Neural cell (in vitro differentiated cells): ENCODE data around the gene CRIP1. TPM values are rescaled to one million over a fixed set of nuclear protein-coding genes. Genes with fewer than 3 reads are reported as not detected.

ENCODE experiments used
- H2AFZ ChIP-seq: fragments of 200-600, 300-800 bp; sonication (generic), shearing (Covaris generic); 2 replicates; pipeline ENCODE4 v1.6.0; 2014; ENCODE audit warnings: low read depth, mild to moderate bottlenecking, antibody characterized with exemption, low read length, moderate library complexity
- H3F3A ChIP-seq: fragments of 200-600 bp; shearing (Covaris generic); 2 replicates; pipeline ENCODE4 v1.6.1; 2016; ENCODE audit warnings: mild to moderate bottlenecking, moderate library complexity, mixed read lengths, antibody characterized with exemption, low read length; ENCODE audit not compliant: insufficient read depth, poor library complexity, severe bottlenecking
- H3K27ac ChIP-seq: fragments of 200-600, 300-800 bp; sonication (generic), shearing (Covaris generic); 2 replicates; pipeline ENCODE4 v1.5.1; 2014; ENCODE audit warnings: mild to moderate bottlenecking, low read length, moderate library complexity
- H3K27me3 ChIP-seq: fragments of 300-800, 200-600 bp; sonication (generic), shearing (Covaris generic); 2 replicates; pipeline ENCODE4 v1.6.0; 2014; ENCODE audit warnings: mild to moderate bottlenecking, low read depth, low read length, moderate library complexity; ENCODE audit not compliant: insufficient read depth
- H3K36me3 ChIP-seq: fragments of 300-800, 200-600 bp; sonication (generic), shearing (Covaris generic); 2 replicates; pipeline ENCODE4 v1.5.1; 2014; ENCODE audit warnings: mild to moderate bottlenecking, antibody characterized with exemption, low read length, moderate library complexity; ENCODE audit not compliant: insufficient read depth
- H3K4me2 ChIP-seq: fragments of 300-800, 200-600 bp; sonication (generic), shearing (Covaris generic); 2 replicates; pipeline ENCODE4 v1.6.0; 2014; ENCODE audit warnings: mild to moderate bottlenecking, low read length
- H3K4me3 ChIP-seq: fragments of 300-800, 200-600 bp; sonication (generic), shearing (Covaris generic); 2 replicates; pipeline ENCODE4 v1.5.1; 2014; ENCODE audit warnings: mild to moderate bottlenecking, low read length, moderate library complexity
- H3K79me2 ChIP-seq: fragments of 200-600 bp; shearing (Covaris generic); replicated peaks from 2 replicates; pipeline ENCODE4 v1.6.0; 2014; ENCODE audit warnings: mild to moderate bottlenecking, low read length, moderate library complexity; ENCODE audit not compliant: insufficient read depth
- H3K9ac ChIP-seq: fragments of 300-800, 200-600 bp; sonication (generic), shearing (Covaris generic); 2 replicates; pipeline ENCODE4 v1.6.1; 2016; ENCODE audit warnings: mild to moderate bottlenecking, low read length, mixed read lengths
- H3K9me2 ChIP-seq: fragments of 200-600 bp; shearing (Covaris generic); 2 replicates; pipeline ENCODE4 v1.6.1; 2016; ENCODE audit warnings: mild to moderate bottlenecking, low read length, mixed read lengths; ENCODE audit not compliant: insufficient read depth
- H3K9me3 ChIP-seq: fragments of 200-600, 300-800 bp; sonication (generic), shearing (Covaris generic); 2 replicates; pipeline ENCODE4 v1.6.1; 2016; ENCODE audit warnings: mild to moderate bottlenecking, mixed run types, low read length, moderate library complexity, mixed read lengths
- H4K20me1 ChIP-seq: fragments of 200-600 bp; shearing (Covaris generic); 2 replicates; pipeline ENCODE4 v1.6.1; 2016; ENCODE audit warnings: mild to moderate bottlenecking, mixed run types; ENCODE audit not compliant: insufficient read depth
- EP300 ChIP-seq: fragments of 450-650 bp; conservative IDR thresholded peaks from 2 replicates; pipeline ENCODE4 v1.6.1; 2014; ENCODE audit warnings: antibody characterized with exemption, mild to moderate bottlenecking, moderate library complexity; ENCODE audit not compliant: poor library complexity, severe bottlenecking
- EZH2 ChIP-seq: fragments of 200-600, 300-800 bp; shearing (Covaris generic), sonication (generic); IDR thresholded peaks from 2 replicates; pipeline ENCODE4 v1.6.1; 2014; ENCODE audit warnings: antibody characterized with exemption, low read length, borderline replicate concordance, mild to moderate bottlenecking; ENCODE audit not compliant: insufficient read depth, poor library complexity, severe bottlenecking
- MXI1 ChIP-seq: fragments of 450-650 bp; conservative IDR thresholded peaks from 2 replicates; pipeline ENCODE4 v1.6.1; 2014; ENCODE audit warnings: antibody characterized with exemption, mild to moderate bottlenecking; ENCODE audit not compliant: poor library complexity, severe bottlenecking
- POLR2AphosphoS5 ChIP-seq: IDR thresholded peaks from 2 replicates; pipeline ENCODE4 v1.6.1; 2012
- RAD21 ChIP-seq: fragments of 450-650 bp; conservative IDR thresholded peaks from 2 replicates; pipeline ENCODE4 v1.6.1; 2014; ENCODE audit warnings: antibody characterized with exemption, mild to moderate bottlenecking, moderate library complexity
- SMC3 ChIP-seq: fragments of 450-650 bp; conservative IDR thresholded peaks from 2 replicates; pipeline ENCODE4 v1.6.1; 2014; ENCODE audit warnings: antibody characterized with exemption, mild to moderate bottlenecking, moderate library complexity; ENCODE audit not compliant: poor library complexity
- TAF1 ChIP-seq: IDR thresholded peaks from 2 replicates; pipeline ENCODE4 v1.6.1; 2012; ENCODE audit warnings: low read depth
- polyA plus RNA-seq: library from polyadenylated mRNA; depleted of rRNA; stranded (reverse); fragments of >200 nt; gene quantifications from 2 replicates; pipeline ENCODE4 v1.2.3, GENCODE V29; 2014
- TF ChIP-seq, protein P1 (sequence below): fragments of 450-650 bp; IDR thresholded peaks from 2 replicates; pipeline ENCODE4 v1.5.1; 2014; ENCODE audit warnings: antibody characterized with exemption, mild to moderate bottlenecking, moderate library complexity; ENCODE audit not compliant: poor library complexity, severe bottlenecking
- TF ChIP-seq, protein P2 (sequence below): IDR thresholded peaks from 2 replicates; pipeline ENCODE4 v1.6.1; 2012; ENCODE audit warnings: borderline replicate concordance

Gene CRIP1
- polyA plus RNA-seq, 1 donor from 2014 or later: 0.58 TPM

DNA sequence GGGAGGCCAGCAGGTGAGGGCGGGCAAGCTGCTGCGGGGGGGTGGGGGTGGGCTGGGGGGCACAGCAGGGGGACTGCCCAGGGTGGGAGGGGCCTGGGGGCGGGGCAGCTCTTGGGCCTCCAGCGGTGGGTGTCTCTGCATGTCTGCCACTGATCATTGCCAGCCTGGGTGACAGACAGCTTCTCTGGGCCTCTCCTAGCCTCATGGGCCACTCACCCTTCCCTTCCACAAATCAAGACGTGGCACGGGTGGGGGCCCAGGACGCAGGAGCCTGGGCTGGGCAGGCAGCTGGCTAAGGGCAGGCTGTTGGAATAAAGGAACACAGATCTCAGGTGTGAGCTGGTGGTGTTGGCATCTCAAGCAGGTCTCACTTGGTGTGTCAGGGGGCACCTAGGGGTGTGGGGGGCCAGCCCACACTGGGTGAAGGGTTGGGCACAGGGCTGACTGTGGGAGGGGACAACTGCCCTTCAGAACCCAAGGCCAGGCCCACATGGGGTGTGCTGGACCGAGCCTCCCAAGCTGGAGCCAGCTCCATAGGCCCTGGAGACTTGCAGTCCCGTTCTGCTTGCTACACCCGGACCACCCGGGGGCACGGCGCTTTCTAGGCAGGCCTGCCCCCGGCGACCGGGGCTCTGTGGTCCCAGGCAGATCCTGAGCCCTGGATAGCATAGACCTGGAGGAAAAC lies 7.4 kb downstream of the CRIP1 start:
- H3K36me3 ChIP-seq: no peaks in the 10 kb centered on the region
- H3K4me3 ChIP-seq: no peak overlapping the region
- no peaks in the 10 kb centered on the region for H3K27me3 ChIP-seq
- no peak overlapping the region for H3K9ac ChIP-seq
- no peaks in the 10 kb centered on the region for H4K20me1 ChIP-seq
- no peak overlapping the region for H2AFZ ChIP-seq
- H3K9me2 ChIP-seq: no peaks in the 10 kb centered on the region
- no peaks in the 10 kb centered on the region for H3K79me2 ChIP-seq
- no peaks in the 10 kb centered on the region for H3K9me3 ChIP-seq
- H3K27ac ChIP-seq: no peak overlapping the region
- H3F3A ChIP-seq: no peaks in the 10 kb centered on the region
- TF ChIP-seq TAF1 (no peak), SMC3 (no peak), MXI1 (no peak), EZH2 (no peak), RAD21 (no peak), EP300 (no peak), POLR2AphosphoS5 (no peak)
- TF ChIP-seq, protein P1, sequence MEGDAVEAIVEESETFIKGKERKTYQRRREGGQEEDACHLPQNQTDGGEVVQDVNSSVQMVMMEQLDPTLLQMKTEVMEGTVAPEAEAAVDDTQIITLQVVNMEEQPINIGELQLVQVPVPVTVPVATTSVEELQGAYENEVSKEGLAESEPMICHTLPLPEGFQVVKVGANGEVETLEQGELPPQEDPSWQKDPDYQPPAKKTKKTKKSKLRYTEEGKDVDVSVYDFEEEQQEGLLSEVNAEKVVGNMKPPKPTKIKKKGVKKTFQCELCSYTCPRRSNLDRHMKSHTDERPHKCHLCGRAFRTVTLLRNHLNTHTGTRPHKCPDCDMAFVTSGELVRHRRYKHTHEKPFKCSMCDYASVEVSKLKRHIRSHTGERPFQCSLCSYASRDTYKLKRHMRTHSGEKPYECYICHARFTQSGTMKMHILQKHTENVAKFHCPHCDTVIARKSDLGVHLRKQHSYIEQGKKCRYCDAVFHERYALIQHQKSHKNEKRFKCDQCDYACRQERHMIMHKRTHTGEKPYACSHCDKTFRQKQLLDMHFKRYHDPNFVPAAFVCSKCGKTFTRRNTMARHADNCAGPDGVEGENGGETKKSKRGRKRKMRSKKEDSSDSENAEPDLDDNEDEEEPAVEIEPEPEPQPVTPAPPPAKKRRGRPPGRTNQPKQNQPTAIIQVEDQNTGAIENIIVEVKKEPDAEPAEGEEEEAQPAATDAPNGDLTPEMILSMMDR: no peak
- TF ChIP-seq, protein P2, sequence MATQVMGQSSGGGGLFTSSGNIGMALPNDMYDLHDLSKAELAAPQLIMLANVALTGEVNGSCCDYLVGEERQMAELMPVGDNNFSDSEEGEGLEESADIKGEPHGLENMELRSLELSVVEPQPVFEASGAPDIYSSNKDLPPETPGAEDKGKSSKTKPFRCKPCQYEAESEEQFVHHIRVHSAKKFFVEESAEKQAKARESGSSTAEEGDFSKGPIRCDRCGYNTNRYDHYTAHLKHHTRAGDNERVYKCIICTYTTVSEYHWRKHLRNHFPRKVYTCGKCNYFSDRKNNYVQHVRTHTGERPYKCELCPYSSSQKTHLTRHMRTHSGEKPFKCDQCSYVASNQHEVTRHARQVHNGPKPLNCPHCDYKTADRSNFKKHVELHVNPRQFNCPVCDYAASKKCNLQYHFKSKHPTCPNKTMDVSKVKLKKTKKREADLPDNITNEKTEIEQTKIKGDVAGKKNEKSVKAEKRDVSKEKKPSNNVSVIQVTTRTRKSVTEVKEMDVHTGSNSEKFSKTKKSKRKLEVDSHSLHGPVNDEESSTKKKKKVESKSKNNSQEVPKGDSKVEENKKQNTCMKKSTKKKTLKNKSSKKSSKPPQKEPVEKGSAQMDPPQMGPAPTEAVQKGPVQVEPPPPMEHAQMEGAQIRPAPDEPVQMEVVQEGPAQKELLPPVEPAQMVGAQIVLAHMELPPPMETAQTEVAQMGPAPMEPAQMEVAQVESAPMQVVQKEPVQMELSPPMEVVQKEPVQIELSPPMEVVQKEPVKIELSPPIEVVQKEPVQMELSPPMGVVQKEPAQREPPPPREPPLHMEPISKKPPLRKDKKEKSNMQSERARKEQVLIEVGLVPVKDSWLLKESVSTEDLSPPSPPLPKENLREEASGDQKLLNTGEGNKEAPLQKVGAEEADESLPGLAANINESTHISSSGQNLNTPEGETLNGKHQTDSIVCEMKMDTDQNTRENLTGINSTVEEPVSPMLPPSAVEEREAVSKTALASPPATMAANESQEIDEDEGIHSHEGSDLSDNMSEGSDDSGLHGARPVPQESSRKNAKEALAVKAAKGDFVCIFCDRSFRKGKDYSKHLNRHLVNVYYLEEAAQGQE: no peak
- H3K4me2 ChIP-seq: no peak overlapping the region

DNA sequence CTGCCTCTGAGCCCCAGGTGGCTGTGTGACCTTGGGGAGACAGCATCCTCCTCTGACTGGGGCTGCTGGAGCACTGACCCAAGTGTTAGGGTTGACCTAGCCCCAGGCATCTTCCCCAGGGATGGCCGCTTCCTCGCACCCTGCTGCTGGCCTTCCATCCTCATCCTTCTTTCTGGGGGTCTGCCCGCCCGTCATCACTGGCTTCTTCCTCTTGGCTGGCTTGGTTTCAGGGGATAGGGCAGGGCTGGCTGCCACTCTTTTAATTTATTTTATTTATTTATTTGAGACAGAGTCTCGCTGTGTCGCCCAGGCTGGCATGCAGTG lies 7.9 kb downstream of the CRIP1 start:
- Histone ChIP-seq H3K27me3 (no peaks in the 10 kb centered on the region), H3K9me2 (no peaks in the 10 kb centered on the region), H3K4me2 (no peak overlapping the region), H4K20me1 (no peaks in the 10 kb centered on the region), H3K9ac (no peak overlapping the region), H3K9me3 (no peaks in the 10 kb centered on the region), H3K36me3 (no peaks in the 10 kb centered on the region), H3K79me2 (no peaks in the 10 kb centered on the region), H3K4me3 (no peak overlapping the region), H3K27ac (no peak overlapping the region), H2AFZ (no peak overlapping the region), H3F3A (no peaks in the 10 kb centered on the region)
- TF ChIP-seq, protein P2: no peak
- TF ChIP-seq MXI1 (no peak), TAF1 (no peak), SMC3 (no peak), RAD21 (no peak), POLR2AphosphoS5 (no peak), EP300 (no peak), EZH2 (no peak)
- TF ChIP-seq, protein P1: no peak
